Activated CD4-positive, alpha-beta T cell treated with anti-CD3 and anti-CD28 coated beads for 24 hours (primary cell): ENCODE measurements around the gene HOTAIR.

Experiments
- DNase-seq, 2 donors: peaks; one replicate each; pipeline ENCODE4 v3.0.0-alpha.2; 2020; ENCODE audit warnings: low read depth in 2 of 2

HOTAIR gene

DNA sequence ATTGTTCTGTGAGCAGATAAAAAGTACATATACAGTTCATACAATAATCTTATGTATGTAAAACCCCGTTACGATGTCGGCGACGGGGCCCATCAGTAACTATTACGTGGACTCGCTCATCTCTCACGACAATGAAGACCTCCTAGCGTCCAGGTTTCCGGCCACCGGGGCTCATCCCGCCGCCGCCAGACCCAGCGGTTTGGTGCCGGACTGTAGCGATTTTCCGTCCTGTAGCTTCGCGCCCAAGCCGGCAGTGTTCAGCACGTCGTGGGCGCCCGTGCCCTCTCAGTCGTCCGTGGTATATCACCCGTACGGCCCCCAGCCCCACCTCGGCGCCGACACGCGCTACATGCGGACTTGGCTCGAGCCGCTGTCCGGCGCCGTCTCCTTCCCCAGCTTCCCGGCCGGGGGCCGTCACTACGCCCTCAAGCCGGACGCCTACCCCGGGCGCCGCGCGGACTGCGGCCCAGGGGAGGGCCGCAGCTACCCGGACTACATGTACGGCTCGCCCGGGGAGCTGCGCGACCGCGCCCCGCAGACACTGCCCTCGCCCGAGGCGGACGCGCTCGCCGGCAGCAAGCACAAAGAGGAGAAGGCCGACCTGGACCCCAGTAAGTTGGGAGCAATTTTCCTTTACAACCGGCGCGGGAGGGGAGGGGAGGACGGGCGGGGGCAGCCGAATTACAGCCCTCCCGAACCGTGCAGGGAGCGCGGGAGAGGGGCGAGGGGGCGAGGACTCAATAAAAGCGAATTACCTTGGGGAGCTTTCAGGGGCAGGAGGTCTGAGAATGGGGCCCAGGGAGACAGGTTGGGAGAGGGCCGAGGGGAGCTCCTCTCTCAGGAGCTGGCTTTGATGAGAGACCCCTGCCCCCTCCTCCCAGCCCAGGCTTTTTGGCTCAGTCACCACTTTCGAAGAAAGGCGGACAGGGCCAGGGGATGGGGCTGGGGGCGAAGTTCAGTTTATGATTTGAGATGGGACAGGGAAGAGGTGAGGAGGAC lies 25.7 kb upstream of the HOTAIR start, which contains the start of gene HOXC9:
TSS of gene HOXC9 (plus strand) at position 46 of the 999 bp plus-strand sequence. CDS start at position 74, 28 bp downstream.
- DNase-seq, result no peak

DNA sequence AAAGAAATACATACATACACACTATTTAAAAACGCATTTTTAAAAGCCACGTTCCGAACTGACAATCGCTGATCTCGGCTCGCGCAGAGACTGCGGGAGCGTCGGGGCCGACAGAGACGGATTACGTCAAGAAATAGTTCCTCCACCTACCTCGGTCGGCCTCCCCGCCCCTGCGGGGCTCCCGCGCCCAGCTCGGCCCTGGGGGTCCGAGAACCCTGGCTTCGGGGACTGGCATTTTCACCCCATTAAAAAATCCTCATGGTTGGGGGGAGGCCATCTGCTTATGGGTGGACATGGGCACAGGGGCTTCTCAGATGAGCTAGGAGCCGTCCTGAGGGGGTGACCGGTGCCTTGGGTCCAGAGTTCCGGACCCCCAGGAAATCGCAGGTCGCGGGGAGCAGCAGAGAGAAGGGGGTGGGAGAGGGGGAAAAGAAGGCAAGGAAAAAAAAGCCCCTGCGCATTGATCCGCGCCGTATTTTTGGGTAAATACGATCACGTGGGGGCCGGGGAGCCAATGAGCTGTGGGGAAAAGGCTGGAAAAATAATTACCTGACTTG lies 24.9 kb upstream of the HOTAIR start:
- no peak for DNase-seq

DNA sequence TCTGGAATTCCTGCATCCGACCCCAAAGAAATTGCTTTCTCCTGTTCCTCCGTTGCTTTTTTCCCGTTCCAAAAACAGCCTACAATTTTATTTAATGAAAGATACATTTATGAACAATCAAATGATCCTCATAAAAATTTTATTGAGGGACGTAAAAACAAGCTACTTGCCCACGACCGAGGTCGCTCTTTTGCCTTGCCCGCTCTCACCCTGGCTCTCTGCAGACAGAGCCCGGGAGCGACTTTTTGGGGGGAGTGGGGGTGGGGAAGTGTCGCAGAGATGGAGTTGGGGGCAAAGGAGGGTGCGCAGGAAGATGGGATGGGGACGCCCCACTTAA lies 24.1 kb upstream of the HOTAIR start:
- no peak for DNase-seq

DNA sequence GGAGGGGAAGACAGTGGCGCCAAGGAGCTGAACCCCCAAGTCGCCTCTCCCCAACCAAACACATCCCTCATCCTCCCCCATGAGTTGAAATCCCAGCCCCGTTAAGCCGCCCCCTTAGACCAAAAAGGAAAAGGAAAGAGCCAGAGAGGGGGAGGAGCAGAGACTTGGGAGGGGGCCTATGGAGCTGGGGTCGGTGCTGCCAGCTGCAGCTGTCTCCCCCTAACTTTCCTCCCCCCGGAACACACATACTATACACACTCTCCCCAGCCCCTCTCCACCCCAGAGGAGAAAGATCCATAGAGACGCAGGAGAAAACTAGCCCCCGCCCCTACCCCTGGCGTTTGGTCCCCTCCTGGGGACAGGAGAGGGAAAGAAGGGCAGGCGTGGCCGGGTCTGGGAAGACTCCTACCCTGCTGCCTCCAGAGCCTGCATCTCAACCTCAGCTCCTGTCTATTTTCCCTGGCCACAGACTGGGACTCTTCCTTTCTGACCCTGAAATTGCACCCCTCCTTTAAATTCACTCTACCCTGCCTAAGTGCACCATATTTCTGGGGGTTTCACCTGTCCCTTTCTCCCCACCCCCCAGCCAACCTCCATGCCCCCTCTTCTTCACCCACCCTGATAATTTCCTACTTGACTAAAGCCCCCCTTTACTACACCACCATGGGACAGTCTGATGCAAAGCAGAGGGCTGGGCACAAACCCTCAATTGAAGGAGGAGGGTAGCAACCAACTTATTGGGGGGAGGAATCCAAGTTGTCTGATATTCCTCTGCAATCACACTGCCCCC lies 23.6 kb upstream of the HOTAIR start:
- no peak for DNase-seq

DNA sequence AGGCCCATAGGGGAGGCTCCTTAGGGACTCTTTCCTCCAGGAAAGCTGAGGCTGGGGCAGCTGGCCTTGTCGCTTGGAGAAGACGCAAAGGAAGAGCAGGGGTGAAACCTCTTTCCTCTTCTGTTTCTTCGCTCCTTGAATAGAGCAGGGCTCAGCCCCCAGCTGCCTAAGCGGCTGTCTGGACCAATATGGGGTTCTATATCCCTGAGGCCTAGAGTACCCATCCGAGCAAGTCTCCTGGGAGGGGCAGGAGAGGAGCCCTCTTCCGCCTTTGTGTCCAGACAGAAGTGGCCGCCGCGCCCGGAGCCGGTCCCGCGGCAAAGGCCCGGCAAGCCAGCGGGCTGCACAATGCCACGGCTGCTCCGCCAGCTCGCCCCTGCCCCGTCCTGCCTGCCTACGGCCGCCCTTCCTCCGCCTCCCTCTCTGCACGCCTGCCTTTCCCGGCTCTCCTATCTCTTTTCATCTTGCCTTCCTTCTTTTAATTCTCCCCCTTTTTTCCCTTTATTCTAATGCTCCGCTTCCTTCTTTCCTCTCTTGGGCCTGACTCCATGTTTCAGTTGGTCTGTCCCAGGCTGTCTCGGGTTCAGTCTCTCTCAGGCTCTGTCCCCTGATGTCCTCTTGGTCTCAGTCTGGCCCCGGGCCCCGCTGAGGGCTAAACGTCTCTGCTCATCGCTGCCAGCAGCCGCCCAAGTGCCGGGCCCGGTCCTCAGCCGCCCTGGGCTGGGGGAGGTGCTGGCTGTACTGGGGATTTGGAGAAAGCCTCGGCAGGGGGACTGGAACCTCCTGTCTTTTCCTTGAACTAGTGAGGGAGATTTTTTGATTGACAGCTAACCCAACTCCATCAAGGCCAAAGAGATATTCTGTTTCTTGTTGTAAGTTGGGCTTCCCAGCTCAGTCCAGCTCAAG lies 22.7 kb upstream of the HOTAIR start:
- DNase-seq, result no peak

DNA sequence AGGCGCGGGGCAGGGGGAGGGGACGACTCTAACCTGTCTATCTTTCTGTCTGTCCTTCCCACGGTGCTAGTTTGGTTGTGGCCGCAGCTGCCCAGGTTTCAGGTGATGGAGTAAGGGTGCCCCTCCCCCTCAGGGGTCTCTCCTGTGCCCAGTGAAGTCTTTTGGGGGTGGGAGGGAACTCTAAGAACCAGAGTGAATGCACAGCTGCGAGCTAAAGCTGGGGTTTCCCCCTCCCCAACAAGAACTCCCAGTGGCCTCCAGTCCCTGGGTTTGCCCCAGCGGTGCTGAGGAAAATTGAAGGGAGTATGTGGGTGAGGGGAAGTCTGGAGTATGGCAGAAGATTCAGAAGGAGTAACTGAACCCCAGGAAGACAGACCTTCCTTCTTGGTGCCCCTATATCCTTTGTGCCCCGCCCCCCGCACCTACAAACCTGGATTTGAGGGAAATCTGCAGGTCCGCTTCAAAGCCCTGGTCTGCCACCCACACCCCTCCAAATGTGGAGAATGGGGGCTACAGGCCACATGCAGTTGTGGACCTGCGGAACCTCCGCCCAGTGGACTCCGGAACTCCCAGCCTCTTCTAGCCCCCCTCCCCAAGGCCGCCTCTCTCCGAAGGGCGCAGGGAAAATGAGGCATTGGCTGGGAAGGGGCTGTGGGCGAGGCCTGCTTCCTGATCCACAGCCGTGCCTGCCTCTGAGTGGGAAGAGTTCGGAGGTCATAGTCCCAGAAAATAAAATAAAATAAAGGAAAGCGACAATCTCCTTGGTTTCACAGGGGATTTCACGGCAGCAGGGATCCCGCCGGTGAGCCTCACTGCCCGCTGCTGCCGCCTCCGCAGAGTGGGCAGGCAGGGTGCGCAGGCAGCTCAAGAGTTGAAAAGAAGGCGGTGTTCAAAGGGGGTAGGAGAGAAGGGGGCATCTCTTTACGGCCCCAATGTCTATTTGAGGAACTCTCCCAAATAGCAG lies 21.8 kb upstream of the HOTAIR start:
- no peak for DNase-seq

DNA sequence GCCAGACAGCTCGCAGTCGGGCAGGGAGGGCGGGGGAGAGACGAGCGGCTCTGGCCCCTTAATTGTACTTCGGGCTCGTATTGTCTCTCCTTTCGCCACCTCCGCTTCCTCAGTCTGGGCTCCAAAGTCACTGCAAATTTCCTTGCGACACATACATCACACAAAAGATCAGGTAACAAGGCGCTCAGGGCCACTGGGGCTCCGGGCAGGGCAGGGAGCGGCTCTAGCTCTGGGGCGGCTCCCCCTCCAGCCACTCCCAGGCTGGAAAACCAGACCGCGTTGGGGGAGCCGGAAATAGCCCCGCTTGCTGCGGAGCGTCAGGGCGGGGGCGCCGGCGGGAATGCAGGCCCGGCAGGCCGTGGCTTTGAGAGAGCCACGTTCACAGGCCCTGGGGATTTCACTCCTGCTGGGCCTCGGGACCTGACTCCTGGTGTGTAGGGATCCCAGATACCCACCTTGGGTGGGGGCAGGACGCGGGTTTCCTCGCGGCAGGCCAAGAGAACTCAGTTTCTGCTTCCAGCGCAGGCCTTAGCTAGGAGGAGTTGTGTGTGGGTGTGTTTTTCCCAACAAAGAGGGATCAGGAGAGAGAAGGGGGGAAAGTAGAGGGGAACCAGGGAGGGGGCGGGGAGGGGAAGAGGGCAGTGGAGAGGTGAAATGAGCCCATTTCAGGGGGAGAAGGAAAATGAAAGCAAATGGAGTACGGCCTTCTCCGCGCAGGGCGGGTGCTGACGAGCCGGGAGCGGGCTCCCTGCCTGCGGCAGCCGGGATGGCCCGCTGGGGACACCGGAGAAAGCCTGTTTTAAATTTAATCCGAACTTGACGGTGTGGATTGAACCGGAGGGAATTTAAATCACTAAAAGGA lies 20.9 kb upstream of the HOTAIR start:
- no peak for DNase-seq

DNA sequence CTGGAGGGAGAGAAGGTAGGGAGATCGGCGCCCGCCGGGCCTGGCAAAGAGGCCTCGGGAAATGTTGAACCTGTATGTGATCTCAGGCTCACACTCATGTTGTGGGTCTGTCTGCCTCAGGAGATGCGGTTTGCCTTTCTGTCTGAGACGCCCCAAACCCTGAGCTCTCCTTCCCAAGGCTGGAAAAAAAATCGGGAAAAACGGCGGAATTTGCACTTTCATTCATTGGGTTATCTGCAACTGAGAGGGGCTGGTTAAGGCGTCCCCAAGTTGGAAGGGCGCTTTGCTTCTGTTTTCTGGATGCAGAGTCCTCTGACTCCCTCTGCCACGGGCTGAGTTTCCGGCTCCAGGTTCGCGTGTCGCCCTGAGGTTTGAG lies 20.2 kb upstream of the HOTAIR start:
- no peak for DNase-seq

DNA sequence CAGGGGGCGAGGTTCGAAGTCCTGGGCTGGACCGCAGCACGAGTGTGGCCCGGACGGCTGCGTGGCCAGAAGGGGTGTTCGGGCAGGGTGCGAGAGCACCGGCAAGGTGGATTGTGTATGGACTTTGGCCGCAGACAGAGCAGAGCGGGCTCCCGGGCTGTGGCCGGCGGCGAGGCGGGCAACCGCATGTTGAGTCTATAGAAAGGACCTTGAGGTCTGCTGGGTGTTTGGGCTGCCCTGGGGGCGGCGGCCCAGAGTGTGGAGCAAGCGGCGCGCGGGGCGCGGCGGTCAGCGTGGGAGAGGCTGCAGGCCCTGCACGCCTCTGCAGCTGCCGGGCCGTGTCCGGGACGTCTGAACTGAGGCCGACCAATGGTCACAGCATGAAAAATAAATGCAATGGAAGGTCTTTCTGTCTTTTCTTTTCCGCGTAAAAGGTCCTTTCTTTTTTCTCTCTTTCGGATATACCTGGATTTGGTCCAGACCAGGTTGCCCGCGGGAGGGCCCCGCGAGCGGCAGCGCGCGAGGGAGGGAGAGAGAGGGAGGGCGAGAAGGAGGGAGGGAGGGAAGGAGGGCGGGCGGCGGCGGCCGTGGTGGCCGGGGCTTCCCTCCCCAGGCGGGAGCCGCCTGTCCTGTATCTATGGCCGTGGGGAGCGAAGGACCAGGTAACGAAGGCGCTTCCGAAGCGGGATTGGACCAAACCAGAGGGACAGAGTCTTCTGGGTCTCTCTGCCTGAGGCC lies 19.7 kb upstream of the HOTAIR start:
- DNase-seq, result no peak

DNA sequence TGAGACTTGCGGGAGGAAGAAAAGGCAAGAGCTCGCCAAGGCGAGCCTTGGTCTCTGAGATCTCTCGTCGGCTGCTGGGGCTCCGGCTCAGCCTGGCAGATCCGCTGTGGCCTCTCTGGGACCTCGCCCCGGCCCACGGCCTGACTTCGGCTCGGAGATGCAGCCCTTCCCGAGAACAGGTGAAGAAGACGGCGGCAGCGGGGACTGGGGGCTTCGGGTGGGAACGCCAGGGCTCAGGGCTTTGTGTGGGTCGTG lies 19.2 kb upstream of the HOTAIR start:
- no peak for DNase-seq

DNA sequence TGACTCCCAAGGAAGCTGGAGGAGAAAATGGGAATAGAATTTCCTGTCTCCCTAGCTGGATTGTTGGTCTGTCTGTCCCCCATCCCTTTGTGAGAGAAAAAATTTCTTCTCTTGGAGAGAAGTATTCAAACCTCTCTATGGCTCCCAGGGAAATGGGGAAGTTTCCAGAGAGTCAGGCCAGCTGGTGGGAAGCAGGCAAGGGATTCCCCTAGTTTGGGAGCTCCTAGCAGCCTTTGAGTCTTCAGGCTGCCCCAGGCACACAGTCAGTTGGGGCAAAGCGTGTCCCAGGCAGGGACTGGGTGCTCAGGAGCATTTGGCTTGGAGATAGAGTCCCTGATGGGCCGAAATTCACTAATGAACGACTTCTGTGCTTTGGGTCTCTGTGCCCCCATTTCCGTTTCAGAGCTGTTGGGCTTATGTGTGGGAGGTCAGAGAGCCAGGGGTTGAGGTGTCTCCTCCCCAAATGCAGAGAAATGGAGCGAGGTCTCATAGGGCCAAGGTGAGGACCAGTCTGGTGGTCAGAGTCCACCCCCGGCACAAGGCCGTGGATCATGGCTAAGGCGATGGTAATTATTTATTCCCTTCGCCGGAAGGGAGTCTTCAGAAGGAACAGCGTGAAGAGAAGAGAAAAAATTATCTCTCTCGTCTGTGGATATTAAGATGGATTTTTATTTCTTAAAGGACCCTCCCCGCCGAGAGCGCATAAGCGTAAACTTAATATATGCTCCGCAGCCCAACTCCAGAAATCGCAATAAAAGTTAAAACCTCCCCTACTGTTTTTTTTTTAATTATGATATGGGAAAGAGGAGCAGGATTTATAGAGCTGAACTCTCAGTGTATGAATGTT lies 18.6 kb upstream of the HOTAIR start:
- DNase-seq, result no peak

DNA sequence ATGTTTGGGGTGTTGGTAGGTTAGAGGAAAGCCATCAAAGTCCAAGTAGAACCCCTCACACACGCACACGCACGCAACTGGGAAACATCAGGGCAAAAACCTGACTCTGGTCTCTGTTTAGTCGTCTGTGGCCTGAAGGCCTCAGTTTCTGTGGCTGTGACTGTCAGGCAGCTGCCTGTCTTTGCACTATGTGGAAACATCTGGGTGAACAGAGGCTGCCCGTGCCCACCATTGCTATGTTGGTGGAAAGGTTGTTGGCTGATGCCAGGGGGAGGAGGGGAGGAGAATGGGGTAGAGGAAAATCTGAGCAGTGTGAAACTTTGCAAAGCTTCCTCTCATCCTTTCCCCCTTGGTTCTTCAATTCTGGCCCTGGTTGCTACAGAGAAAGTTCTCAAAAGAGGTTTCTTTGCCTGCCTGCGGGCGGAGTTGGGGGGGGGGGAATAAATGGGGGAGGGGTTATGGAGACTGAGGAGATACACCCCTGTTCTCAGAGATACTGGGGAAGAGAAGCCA lies 17.7 kb upstream of the HOTAIR start:
- DNase-seq, result no peak

DNA sequence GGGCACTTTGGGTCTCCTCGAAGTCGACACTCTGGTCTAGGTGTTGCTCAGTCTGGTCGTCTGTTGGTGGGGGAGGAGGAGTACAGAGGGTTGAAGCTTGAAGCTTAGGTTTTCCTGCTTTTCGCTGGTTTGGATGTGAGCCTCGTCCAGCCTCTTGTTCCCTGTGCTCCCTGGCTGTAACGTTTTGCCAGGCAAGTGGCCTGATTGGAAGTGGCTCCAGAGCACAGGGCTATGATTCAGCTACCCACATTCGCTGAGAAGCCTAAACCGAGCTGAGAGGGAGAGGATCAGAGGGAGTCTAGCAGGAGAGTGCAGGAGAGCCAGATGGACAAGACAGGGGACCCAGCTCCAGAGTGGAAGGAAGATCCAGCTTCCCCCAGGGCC lies 16.3 kb upstream of the HOTAIR start:
- DNase-seq, result no peak

DNA sequence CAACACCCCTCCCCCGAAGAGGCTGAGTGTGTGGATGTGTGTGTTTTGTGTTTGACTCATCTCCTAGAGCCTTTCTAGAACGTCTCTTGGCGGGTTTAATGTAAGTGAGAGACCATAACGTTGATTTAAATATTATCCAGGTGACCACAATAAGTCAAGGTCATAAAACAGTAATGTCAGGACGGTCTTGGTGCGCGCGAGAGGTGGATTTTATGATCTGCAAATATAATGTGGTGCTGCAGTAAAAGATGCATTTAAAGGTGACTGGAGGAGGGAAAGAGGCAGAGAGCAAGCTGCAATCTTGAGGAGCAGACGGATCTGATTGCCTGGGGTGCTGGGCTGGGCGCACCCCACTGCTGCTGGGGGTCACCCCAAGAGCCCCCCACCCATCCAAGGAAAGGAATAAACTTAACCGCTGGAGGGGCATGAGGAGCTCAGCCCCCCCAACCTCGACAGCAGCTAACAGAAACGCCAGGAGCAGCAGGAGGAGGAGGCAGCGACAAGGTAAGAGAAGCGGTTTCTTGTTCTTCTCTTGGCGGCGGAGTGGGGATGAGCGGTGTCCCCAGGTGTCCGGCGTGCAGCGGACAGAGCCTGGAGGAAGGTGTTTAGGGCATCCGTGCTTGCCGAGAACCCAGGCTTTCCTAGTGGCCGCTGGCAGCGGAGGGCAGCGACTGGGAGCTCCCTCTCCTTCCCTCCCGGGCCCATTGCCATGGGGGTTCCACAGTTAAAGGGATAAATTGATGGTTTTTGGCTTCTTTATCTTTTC lies 15.7 kb upstream of the HOTAIR start:
- DNase-seq, result no peak

DNA sequence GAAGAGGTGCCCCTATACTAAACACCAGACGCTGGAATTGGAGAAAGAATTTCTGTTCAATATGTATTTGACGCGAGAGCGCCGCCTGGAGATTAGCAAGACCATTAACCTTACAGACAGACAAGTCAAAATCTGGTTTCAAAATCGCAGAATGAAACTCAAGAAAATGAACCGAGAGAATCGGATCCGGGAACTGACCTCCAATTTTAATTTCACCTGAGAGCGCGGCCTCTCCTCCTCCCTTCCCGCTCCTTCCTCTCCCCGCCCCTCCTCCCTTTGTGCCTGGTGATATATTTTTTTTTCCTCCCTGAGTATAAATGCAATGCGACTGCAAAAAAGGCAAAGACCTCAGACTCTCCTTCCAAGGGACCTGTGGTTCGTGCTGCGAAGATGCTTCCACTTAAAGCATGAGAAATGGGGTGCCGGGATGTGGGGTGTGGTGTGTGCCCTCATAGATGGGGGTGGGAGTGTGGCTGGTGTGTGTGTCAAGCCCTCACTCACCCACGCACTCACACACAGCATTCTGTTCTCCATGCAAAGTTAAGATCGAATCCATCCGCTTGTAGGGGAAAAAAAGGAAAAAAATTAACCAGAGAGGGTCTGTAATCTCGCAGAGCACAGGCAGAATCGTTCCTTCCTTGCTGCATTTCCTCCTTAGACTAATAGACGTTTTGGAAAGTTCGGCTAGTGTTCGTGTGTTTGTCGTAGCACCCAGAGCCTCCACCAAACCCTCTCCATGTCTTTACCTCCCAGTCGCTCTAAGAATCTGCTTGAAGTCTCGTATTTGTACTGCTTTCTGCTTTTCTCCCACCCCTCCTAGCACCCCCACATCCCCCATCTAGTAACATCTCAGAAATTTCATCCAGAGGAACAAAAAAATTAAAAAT lies 14.7 kb upstream of the HOTAIR start:
- no peak for DNase-seq
